ENCODE results near the gene LRP1. TPM values are rescaled to one million over a fixed set of nuclear protein-coding genes. Genes with fewer than 3 reads are reported as not detected.

The LRP1 gene
- total RNA-seq, 1 donor from 2014 or later = 24.7 TPM

DNA sequence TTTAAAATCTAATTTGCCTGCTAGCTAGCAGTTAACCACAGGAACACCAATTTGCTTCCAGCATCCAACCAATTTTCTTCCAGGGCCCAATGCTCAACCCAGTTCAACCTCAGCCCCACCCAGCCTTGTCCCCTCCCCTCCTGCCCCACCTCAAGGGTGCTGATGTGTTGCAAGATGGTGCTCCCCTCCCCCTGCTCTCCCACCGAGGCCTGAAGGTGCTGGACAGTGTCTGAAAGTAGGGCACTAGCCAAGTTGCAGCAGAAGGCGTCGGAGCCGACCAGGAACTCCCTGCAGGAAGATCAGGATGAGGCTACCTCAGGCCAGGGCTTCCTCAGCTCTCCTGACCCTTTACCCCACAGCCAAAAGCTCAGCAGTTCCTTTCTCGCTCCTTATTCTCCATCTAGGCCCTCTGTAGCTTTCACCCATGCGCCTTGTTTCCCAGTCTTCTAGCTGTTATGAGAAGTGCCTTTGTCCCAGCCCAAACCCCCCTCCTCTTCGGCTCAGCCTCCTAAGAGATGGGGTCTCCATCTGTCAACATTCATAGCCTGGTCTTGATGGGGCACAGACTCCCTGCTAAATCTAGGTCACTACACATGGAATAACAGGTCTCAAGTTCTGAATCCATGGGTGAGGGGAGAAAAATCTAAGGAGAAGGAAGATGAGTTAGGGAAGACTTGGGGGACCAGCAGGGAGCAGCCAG, 20.7 kb upstream of the LRP1 start:
- peak overlapping the region; percentile 59 for H3K4me3 Mint-ChIP-seq (ENCODE audit: unreplicated experiment)
- H3K4me1 Mint-ChIP-seq (ENCODE audit: unreplicated experiment) = peaks cover 32% of the 10 kb centered on the region
- H3K36me3 Mint-ChIP-seq (ENCODE audit: low read depth, unreplicated experiment) = peaks cover 36% of the 10 kb centered on the region
- peaks cover 18% of the 10 kb centered on the region for H3K27me3 Mint-ChIP-seq (ENCODE audit: unreplicated experiment)
- no peak overlapping the region for H3K27ac Mint-ChIP-seq (ENCODE audit: unreplicated experiment)
- no peak for DNase-seq (ENCODE audit: low spot score)
- H3K9me3 Mint-ChIP-seq (ENCODE audit: unreplicated experiment) = no peaks in the 10 kb centered on the region
- TF ChIP-seq, protein P1, sequence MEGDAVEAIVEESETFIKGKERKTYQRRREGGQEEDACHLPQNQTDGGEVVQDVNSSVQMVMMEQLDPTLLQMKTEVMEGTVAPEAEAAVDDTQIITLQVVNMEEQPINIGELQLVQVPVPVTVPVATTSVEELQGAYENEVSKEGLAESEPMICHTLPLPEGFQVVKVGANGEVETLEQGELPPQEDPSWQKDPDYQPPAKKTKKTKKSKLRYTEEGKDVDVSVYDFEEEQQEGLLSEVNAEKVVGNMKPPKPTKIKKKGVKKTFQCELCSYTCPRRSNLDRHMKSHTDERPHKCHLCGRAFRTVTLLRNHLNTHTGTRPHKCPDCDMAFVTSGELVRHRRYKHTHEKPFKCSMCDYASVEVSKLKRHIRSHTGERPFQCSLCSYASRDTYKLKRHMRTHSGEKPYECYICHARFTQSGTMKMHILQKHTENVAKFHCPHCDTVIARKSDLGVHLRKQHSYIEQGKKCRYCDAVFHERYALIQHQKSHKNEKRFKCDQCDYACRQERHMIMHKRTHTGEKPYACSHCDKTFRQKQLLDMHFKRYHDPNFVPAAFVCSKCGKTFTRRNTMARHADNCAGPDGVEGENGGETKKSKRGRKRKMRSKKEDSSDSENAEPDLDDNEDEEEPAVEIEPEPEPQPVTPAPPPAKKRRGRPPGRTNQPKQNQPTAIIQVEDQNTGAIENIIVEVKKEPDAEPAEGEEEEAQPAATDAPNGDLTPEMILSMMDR (IDR thresholded peaks at IDR 0.05; ENCODE audit: unreplicated experiment) = no peak

DNA sequence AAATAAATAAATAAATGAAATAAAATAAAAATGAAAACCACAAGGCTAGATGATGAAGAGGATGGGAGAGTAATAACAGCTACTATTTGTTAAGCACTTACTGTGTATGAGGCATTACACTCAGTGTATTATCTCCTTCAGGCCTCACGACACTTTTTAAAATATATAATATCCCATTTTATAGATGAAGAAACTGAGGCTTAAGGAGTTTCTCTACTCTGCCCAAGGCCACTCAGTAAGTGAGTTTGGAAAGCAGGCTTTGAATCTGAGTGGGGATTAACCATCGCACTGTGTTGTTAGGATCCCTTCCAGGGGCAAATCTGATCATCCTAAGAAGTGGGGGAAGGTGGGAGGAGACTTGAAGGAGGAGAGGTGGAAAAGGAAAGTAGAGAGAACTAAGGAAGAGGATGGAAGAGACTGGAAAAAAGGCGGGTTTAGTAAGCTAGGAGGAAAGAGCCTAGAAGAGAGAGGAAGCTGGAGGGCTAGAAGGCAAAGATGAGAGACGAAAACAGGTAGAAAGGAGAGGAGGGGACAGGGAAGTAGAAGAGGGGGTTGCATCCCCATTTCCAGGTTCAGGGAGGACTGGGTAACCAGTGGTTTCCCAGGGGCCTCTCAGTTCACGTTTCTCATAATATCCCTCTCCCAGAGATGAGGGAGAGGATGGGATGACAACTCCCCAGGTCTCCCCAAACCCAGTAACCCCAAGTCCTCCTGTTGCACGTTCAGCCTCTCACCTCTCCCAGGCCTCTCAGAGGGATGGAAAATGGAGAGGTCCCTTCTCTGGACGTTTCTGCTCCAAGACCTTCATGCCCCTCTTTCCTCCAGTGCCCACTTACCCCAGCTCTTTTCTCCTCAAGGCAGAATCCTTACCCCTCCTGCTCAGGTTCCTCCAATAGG, 18.8 kb upstream of the LRP1 start:
- no peak for DNase-seq (ENCODE audit: low spot score)
- Mint-ChIP-seq H3K4me3 (ENCODE audit: unreplicated experiment) (peak overlapping the region; percentile 99), H3K4me1 (ENCODE audit: unreplicated experiment) (peaks cover 32% of the 10 kb centered on the region), H3K27me3 (ENCODE audit: unreplicated experiment) (peaks cover 18% of the 10 kb centered on the region), H3K36me3 (ENCODE audit: low read depth, unreplicated experiment) (peaks cover 31% of the 10 kb centered on the region), H3K9me3 (ENCODE audit: unreplicated experiment) (no peaks in the 10 kb centered on the region), H3K27ac (ENCODE audit: unreplicated experiment) (peak overlapping the region; percentile 24)
- TF ChIP-seq, protein P1 (IDR thresholded peaks at IDR 0.05; ENCODE audit: unreplicated experiment) = no peak

DNA sequence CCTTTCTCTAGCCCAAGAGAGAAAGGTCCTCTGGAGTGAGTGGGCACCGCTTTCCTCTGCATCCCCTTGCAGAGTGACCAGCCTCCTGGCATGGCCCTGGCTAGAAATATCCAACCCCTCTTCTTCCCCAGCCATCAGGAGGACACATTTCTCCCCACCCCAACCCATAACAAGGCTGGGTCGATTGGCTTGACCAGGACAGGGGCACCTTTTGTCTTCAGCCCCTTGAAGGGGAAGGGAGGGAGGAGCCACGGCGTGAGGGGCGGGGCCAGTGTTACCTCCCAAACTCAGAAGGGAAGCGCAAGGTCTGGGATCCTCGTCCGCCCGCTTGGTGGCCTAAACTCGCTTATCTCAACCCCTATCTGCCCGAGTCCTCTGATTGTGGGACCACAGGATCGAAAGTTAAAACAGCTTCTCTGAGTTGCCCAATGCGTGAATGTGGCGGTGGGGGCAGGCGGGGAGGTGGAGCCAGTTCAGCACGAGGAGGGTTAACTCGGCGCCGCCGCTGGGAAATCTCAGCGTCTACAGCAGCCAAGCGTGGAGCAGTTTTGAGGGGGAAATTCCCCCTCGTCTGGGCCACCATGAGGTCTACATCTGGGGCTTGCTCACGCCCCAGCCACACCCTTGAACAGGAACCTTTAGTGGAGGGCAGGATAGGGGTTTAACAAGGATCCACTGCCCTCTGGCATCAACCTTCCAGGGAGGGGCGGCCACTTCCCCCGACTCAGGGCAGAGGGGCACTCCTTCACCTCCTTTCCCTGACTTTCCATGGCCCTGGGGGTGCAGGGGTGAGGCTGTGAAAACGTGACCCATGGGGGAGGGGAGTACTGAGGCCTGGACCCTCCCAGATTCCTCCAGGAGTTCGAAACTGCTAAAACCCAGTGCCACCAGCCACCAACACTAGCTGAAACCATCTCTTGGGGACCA, 17.9 kb upstream of the LRP1 start:
- DNase-seq (ENCODE audit: low spot score) = peak; percentile 61
- Mint-ChIP-seq H3K9me3 (ENCODE audit: unreplicated experiment) (no peaks in the 10 kb centered on the region), H3K4me1 (ENCODE audit: unreplicated experiment) (peaks cover 32% of the 10 kb centered on the region), H3K27ac (ENCODE audit: unreplicated experiment) (peak overlapping the region; percentile 95), H3K36me3 (ENCODE audit: low read depth, unreplicated experiment) (peaks cover 26% of the 10 kb centered on the region), H3K4me3 (ENCODE audit: unreplicated experiment) (peak overlapping the region; percentile 99), H3K27me3 (ENCODE audit: unreplicated experiment) (peaks cover 18% of the 10 kb centered on the region)
- TF ChIP-seq, protein P1 (IDR thresholded peaks at IDR 0.05; ENCODE audit: unreplicated experiment) = no peak

DNA sequence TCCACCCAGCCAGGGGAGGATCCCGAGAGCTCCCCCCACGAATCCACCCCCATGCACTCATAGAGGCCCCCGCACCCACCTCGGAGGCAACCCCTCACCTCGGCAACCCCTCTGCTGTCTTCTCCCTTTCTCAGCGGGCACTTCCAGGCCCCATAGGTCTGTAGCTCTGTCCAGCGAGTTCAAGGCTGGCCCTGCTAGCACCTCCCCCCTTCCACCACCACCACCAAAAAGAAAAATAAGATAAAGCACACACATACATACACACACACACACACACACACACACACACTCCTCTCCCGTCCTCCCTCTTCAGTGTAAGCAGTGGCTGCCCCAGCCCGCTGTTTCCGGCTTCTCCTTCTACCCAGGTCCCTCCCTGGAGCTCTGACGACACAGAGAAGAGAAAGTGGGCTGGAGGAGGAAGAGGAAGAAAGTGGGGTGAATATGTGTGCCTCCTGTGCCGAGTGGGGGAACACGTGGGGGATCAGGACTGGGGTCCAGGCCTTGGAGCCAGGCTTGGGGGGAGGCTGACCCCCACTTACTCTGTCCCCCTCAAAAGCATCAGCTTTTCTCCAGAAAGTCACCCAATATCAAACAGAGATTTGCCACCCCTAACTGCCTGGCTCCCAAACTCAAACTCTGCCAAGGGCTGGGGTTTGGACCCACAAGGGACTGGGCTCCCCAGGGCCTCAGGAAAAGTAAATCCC, 17.1 kb upstream of the LRP1 start, which contains the start of gene STAT6:
Gene STAT6 (minus strand): TSS at position 332 of the 704 bp plus-strand sequence. CDS start 3,084 bp downstream, outside the sequence.
- Mint-ChIP-seq H3K36me3 (ENCODE audit: low read depth, unreplicated experiment) (peaks cover 25% of the 10 kb centered on the region), H3K4me3 (ENCODE audit: unreplicated experiment) (peak within 1 kb of the TSS; percentile 99), H3K9me3 (ENCODE audit: unreplicated experiment) (no peaks in the 10 kb centered on the region), H3K27ac (ENCODE audit: unreplicated experiment) (peak within 1 kb of the TSS; percentile 95), H3K4me1 (ENCODE audit: unreplicated experiment) (peaks cover 32% of the 10 kb centered on the region), H3K27me3 (ENCODE audit: unreplicated experiment) (peaks cover 18% of the 10 kb centered on the region)
- TF ChIP-seq, protein P1 (IDR thresholded peaks at IDR 0.05; ENCODE audit: unreplicated experiment) = no peak
- peak; percentile 58 for DNase-seq (ENCODE audit: low spot score)
